Ovary (tissue), 9 donors: Measurements from ENCODE around the gene PLEKHF1. TPM values are rescaled to one million over a fixed set of nuclear protein-coding genes. Genes with fewer than 3 reads are reported as not detected.

Source experiments
- DNase-seq, 5 donors: peaks; one replicate each; pipeline ENCODE4 v3.0.0-alpha.2; 2019 to 2020
- H3K27ac ChIP-seq, 2 donors: fragments of 200-600 bp; one replicate each; pipeline versions ENCODE4 v1.5.1 to v1.8.0; 2019 to 2022
- H3K27me3 ChIP-seq: fragments of 200-600 bp; one replicate; pipeline ENCODE4 v1.8.0; 2022
- H3K36me3 ChIP-seq: fragments of 200-600 bp; sonication (generic); one replicate; pipeline ENCODE4 v1.5.1; 2019
- H3K4me1 ChIP-seq: one replicate; pipeline ENCODE4 v1.8.1; 2013; ENCODE audit warnings: mild to moderate bottlenecking, moderate library complexity; ENCODE audit not compliant: insufficient read depth
- H3K4me3 ChIP-seq: fragments of 200-600 bp; sonication (generic); one replicate; pipeline ENCODE4 v1.5.1; 2017
- H3K9me3 ChIP-seq, 2 donors: fragments of 200-600 bp in 1 of 2; sonication (generic) in 1 of 2; one replicate each; pipeline versions ENCODE4 v1.5.1 to v1.8.1; 2013 to 2019; ENCODE audit warnings: mild to moderate bottlenecking in 1 of 2, moderate library complexity in 1 of 2
- EP300 ChIP-seq: sonication (generic); formaldehyde crosslinking; IDR thresholded peaks from one replicate; pipeline ENCODE4 v1.6.1; 2017; ENCODE audit warnings: antibody characterized with exemption
- POLR2A ChIP-seq: fragments of 450-650 bp; IDR thresholded peaks from one replicate; pipeline ENCODE4 v1.6.1; 2017; ENCODE audit warnings: antibody characterized with exemption, mild to moderate bottlenecking, moderate library complexity
- WGBS, 3 donors: extraction: QIAGEN DNeasy Blood & Tissue Kit in 1 of 3; methylation state at CpG; one replicate each; pipeline versions ENCODE4 v1.1.5 to v1.1.7; 2013 to 2017; 5-methylcytosine and 5-hydroxymethylcytosine counted together
- intact Hi-C, 4 donors: fragments of 100-400 bp; cut with DNase I; formaldehyde crosslinking; loops; one replicate each; pipeline versions ENCODE4 v1.11.0 to v1.15.1; 2022 to 2023
- polyA plus RNA-seq, 2 donors: library from polyadenylated mRNA; stranded (reverse); fragments of 200-250 nt in 1 of 2; fragments of 350-450 nt in 1 of 2; fragmentation: Illumina TruSeq in 1 of 2; extraction: RNeasy Lipid Tissue Mini Kit (QIAGEN cat#74804) in 1 of 2; gene quantifications; one replicate each; pipeline ENCODE4 v1.2.3, GENCODE V29; 2013 to 2014
- total RNA-seq, 7 donors: library from RNA; depleted of rRNA in 2 of 7; stranded (reverse); fragments of >200 nt in 2 of 7; fragmentation: NEBNext Ultra II Directional in 3 of 7; extraction: Animal tissue kit (Norgen Biotek cat#: 25700) in 3 of 7; gene quantifications; one replicate each; pipeline versions ENCODE4 v1.1.0 to v1.2.4, GENCODE V29; 2016 to 2023
- TF ChIP-seq, protein P1 (sequence below), 3 donors: fragments of 450-650 bp in 2 of 3; fragments of 200-600 bp in 1 of 3; IDR thresholded peaks; one replicate each; pipeline versions ENCODE4 v1.5.1 to v1.8.0; 2016 to 2022; ENCODE audit warnings: antibody characterized with exemption in 3 of 3, mild to moderate bottlenecking in 1 of 3
- donor health status: DM: no; HTN: no; CAD: no; lungs with moderate emphysema.
- donor health status: DM: no; HTN: no; CAD: no.
- donor health status: Bipolar disorder and iron deficiency.
- donor health status: DM: yes; HTN: yes; CAD: no.
- donor health status: DM: no; HTN: no; CAD: no.
- donor health status: DM: yes; HTN: yes; CAD: no.

PLEKHF1 gene
- total and polyA plus RNA-seq, 9 donors: 0.92 to 19.1 (median 13.7) TPM

DNA sequence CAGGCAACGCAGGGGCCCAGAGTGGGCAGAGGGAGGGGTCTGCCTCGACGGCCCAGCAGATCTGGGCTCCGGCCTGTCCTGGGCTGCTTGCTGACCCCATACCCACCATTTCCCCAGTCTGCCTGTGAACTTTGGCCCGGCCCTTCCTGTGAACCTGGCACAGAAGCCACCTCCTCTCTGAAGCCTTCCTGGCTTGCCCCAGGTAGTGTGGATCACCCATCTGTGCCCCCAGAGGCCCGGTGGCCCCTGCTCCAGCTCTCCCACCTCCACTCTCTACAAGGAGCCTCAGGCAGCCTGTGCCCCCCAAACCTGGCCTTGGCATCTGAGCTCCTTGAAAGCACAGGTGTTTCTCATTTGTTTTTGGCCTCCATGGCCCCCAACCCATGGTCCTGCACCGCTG, 15.7 kb downstream of the PLEKHF1 start:
- Histone ChIP-seq H3K4me3 (no peak overlapping the region), H3K36me3 (no peaks in the 10 kb centered on the region), H3K9me3 (no peaks in the 10 kb centered on the region), H3K27ac (no peak overlapping the region), H3K4me1 (peaks cover 9% of the 10 kb centered on the region), H3K27me3 (no peaks in the 10 kb centered on the region)
- no peak for DNase-seq
- TF ChIP-seq EP300 (no peak), POLR2A (no peak)
- TF ChIP-seq, protein P1, sequence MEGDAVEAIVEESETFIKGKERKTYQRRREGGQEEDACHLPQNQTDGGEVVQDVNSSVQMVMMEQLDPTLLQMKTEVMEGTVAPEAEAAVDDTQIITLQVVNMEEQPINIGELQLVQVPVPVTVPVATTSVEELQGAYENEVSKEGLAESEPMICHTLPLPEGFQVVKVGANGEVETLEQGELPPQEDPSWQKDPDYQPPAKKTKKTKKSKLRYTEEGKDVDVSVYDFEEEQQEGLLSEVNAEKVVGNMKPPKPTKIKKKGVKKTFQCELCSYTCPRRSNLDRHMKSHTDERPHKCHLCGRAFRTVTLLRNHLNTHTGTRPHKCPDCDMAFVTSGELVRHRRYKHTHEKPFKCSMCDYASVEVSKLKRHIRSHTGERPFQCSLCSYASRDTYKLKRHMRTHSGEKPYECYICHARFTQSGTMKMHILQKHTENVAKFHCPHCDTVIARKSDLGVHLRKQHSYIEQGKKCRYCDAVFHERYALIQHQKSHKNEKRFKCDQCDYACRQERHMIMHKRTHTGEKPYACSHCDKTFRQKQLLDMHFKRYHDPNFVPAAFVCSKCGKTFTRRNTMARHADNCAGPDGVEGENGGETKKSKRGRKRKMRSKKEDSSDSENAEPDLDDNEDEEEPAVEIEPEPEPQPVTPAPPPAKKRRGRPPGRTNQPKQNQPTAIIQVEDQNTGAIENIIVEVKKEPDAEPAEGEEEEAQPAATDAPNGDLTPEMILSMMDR (IDR thresholded peaks at IDR 0.05): no peak
- intact Hi-C loops: no loop called here
- WGBS, 3 donors: 81 to 86% (median 85%) methylated on average over 7 of the region's 7 CpGs

- intact Hi-C loops: no loop called here
- WGBS, 3 donors: 57 to 67% (median 65%) methylated on average over 13 of the region's 13 CpGs
- peaks cover 9% of the 10 kb centered on the region for H3K4me1 ChIP-seq
Measured at GRCh38 chr19:29681422-29682235, 16.4 kb downstream of the PLEKHF1 start.

GRCh38 chr19:29682236-29682895, 17.1 kb downstream of the PLEKHF1 start:
- no peak for DNase-seq
- no peak for TF ChIP-seq POLR2A
- no peak for TF ChIP-seq EP300
- TF ChIP-seq, protein P1 (IDR thresholded peaks at IDR 0.05): no peak
- H3K27ac ChIP-seq: no peak overlapping the region
- 74 to 79% (median 74%) methylated on average over 16 of the region's 16 CpGs for WGBS, 3 donors
- H3K36me3 ChIP-seq: no peaks in the 10 kb centered on the region
- intact Hi-C loops: no loop called here
- H3K27me3 ChIP-seq: no peaks in the 10 kb centered on the region
- H3K9me3 ChIP-seq: no peaks in the 10 kb centered on the region
- H3K4me3 ChIP-seq: no peak overlapping the region
- peaks cover 9% of the 10 kb centered on the region for H3K4me1 ChIP-seq

More at GRCh38 chr19:29681422-29682235, 16.4 kb downstream of the PLEKHF1 start:
- TF ChIP-seq EP300: no peak
- TF ChIP-seq, protein P1 (IDR thresholded peaks at IDR 0.05): no peak
- no peak for TF ChIP-seq POLR2A
- Histone ChIP-seq H3K27ac (no peak overlapping the region), H3K4me3 (no peak overlapping the region), H3K36me3 (no peaks in the 10 kb centered on the region), H3K27me3 (no peaks in the 10 kb centered on the region), H3K9me3 (no peaks in the 10 kb centered on the region)
- DNase-seq: no peak

DNA sequence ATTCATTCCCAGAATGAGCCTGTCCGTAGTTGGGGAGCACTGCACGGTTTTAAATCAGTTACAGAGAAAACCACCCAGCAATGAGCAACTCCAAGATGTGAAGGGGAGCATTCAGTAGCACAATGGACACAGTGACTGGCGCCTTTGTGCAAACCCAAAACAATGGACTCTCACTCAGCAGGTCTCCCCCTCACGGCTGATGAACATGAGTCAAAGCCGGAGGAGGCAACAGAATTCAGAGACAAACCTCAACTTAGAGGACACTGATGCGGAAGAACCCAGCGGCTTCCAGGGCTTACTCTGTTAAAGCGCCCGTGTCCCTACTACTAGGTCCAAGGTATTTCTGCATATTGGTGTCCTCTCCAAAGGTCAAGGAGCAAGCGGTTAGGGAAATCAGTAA, 17.7 kb downstream of the PLEKHF1 start:
- Histone ChIP-seq H3K4me3 (no peak overlapping the region), H3K4me1 (peaks cover 8% of the 10 kb centered on the region), H3K27me3 (no peaks in the 10 kb centered on the region), H3K36me3 (no peaks in the 10 kb centered on the region), H3K27ac (no peak overlapping the region), H3K9me3 (no peaks in the 10 kb centered on the region)
- WGBS, 3 donors: 64 to 73% (median 70%) methylated on average over 10 of the region's 10 CpGs
- TF ChIP-seq, protein P1 (IDR thresholded peaks at IDR 0.05): no peak
- TF ChIP-seq EP300 (no peak), POLR2A (no peak)
- intact Hi-C loops: no loop called here
- DNase-seq: no peak
